Subcutaneous abdominal adipose tissue (tissue), 5 donors: ENCODE results near the gene KIZ.
A peak's percentile ranks its signal among the peaks of the same experiment; 100 is the strongest.

Experiments used
- H3K27ac ChIP-seq: one replicate; pipeline ENCODE4 v1.7.0; 2013; ENCODE audit warnings: low read depth, mild to moderate bottlenecking, inconsistent platforms, low read length, moderate library complexity
- H3K27me3 ChIP-seq, 5 donors: one replicate each; pipeline ENCODE4 v1.7.0; 2013; ENCODE audit warnings: low read length in 5 of 5, inconsistent platforms in 1 of 5; ENCODE audit not compliant: control insufficient read depth in 5 of 5, insufficient read depth in 4 of 5
- H3K36me3 ChIP-seq, 5 donors: one replicate each; pipeline ENCODE4 v1.7.0; 2013; ENCODE audit warnings: low read length in 5 of 5; ENCODE audit not compliant: control insufficient read depth in 5 of 5, insufficient read depth in 5 of 5
- H3K4me1 ChIP-seq, 5 donors: one replicate each; pipeline ENCODE4 v1.7.0; 2013; ENCODE audit warnings: low read length in 5 of 5, mild to moderate bottlenecking in 3 of 5, moderate library complexity in 1 of 5; ENCODE audit not compliant: control insufficient read depth in 5 of 5, insufficient read depth in 5 of 5
- H3K4me3 ChIP-seq, 5 donors: one replicate each; pipeline ENCODE4 v1.7.0; 2013; ENCODE audit warnings: low read length in 5 of 5, low read depth in 1 of 5
- H3K9ac ChIP-seq, 5 donors: one replicate each; pipeline ENCODE4 v1.7.0; 2013; ENCODE audit warnings: low read length in 5 of 5, mild to moderate bottlenecking in 4 of 5, moderate library complexity in 3 of 5
- H3K9me3 ChIP-seq, 5 donors: one replicate each; pipeline ENCODE4 v1.7.0; 2013; ENCODE audit warnings: low read length in 5 of 5; ENCODE audit not compliant: control insufficient read depth in 5 of 5
- donor health status: healthy.
- donor health status: healthy.
- donor health status: healthy.
- donor health status: healthy.
- donor health status: healthy.

The KIZ gene

DNA sequence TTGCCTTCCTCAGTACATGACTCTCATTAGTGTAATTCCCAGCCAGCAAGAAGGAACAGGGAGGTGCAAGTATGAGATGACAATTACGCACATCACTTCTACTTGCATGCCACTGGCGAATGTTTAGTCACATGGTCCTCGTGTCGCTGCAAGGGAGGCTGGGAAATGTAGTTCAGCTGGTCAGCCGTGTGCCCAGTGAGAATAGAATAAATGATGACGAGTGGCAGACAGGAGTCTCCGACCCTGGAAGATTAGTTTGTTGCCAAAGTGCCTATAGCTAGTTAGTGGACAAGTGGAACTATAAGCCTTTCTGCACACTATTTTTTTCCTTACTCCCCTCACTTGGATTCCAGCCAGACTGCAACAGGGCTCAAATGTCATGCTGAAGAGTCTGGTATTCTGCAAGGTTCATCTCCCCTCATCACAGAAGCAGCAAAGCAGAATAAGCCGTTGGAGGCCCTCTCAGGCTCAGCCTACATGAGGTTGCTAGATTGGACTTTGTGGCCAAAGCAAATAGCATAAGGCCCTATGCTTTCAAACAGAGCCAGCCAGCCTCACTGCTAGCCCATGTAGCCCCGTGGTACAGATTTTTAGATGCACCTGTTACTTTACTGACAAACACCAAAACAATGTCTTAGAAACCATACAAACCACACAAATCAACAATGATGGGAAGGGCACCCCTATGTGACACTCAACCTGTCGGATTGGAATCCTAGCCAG lies 29.4 kb upstream of the KIZ start:
- Histone ChIP-seq H3K27me3 (peaks cover 0 to 37% (median 27%) of the 10 kb centered on the region in 5 donors), H3K9me3 (no peaks in the 10 kb centered on the region), H3K27ac (no peak overlapping the region), H3K9ac (no peak overlapping the region), H3K4me3 (no peak overlapping the region), H3K4me1 (peaks cover 2 to 21% (median 18%) of the 10 kb centered on the region in 5 donors), H3K36me3 (no peaks in the 10 kb centered on the region)

- H3K9me3 ChIP-seq, result peaks cover 0 to 2% (median 0%) of the 10 kb centered on the region in 5 donors
- peak overlapping the region; percentile 56 to 74 (median 69) for H3K4me3 ChIP-seq
- peaks cover 7 to 43% (median 38%) of the 10 kb centered on the region in 5 donors for H3K4me1 ChIP-seq
- peaks cover 8 to 51% (median 46%) of the 10 kb centered on the region in 5 donors for H3K27me3 ChIP-seq
- no peaks in the 10 kb centered on the region for H3K36me3 ChIP-seq
- no peak overlapping the region for H3K27ac ChIP-seq
- H3K9ac ChIP-seq, result peak overlapping the region in 3 of 5 donors; percentile 51 to 58 (median 52)
Observed at GRCh38 chr20:21099751-21100577, 25.9 kb upstream of the KIZ start.

DNA sequence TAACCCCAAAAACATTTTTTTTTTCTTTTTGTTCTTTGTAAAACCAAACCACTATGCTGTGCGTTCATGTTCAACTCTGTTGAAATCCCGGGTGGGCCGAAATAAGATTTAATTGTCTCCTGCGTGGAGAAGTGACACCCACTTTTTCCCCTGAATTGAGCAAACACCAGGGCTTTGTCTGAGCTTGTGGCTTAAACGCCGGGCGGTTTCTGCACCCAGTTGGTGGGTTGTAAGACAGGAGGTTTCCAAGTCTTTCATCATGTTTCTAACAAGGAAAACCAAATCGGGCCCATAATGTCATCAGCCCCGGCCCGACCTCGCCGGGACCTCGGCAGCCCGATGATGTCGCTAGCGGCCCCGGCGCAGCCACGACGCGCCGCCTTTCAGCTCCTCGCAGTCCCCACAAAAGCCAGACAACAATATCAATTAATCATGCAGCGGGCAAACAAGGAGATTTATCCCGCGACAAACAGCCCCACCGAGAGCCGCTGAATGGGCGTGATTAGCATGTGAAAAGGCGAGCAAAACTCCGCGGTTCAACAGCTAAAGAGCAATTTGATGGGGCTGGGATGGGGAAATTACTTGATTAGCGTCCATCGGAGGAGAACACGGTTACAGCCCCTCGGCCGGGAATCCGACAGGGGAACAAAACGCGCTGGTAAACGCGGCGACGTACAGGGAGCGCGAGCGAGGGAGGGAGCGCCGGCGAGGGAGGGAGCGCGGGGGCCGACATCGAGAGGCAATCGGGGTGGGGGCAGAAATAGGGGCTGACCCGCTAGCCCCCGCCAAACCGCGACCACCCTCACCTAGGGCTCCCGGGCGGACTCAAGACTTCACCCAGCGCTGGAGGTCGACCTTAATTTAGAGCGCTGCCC lies 25.1 kb upstream of the KIZ start:
- peaks cover 9 to 58% (median 51%) of the 10 kb centered on the region in 5 donors for H3K27me3 ChIP-seq
- no peak overlapping the region for H3K27ac ChIP-seq
- H3K4me1 ChIP-seq, result peaks cover 7 to 49% (median 41%) of the 10 kb centered on the region in 5 donors
- H3K36me3 ChIP-seq, result no peaks in the 10 kb centered on the region
- peak overlapping the region; percentile 56 to 74 (median 69) for H3K4me3 ChIP-seq
- peaks cover 0 to 2% (median 0%) of the 10 kb centered on the region in 5 donors for H3K9me3 ChIP-seq
- peak overlapping the region in 4 of 5 donors; percentile 35 to 64 (median 55) for H3K9ac ChIP-seq

DNA sequence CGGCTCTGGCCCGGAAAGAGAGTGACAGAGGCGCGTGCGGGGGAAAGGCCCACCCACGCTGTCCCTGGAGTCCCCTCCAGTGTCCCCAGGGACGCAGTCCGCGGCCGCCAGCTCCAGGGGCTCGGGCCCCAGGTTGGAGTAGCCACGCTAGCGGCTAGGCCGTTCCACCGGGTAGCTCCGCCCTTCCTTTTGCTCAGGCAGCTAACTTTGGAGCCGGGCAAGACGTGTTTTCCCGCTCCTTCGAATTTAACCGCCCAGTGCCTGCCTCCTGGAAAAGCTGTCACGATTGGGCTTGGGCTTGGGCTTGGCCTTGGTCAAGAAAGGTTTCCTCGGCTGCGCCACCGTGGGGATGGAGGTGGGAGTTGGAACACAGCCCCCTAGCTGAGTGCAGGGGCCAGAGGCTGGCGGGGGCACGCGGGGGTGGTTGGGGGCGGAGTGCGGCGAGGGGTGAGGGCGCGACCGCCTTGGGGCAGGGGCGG lies 24.4 kb upstream of the KIZ start:
- Histone ChIP-seq H3K9ac (peak overlapping the region in 3 of 5 donors; percentile 52 to 64 (median 58)), H3K27ac (no peak overlapping the region), H3K36me3 (no peaks in the 10 kb centered on the region), H3K4me1 (peaks cover 7 to 53% (median 45%) of the 10 kb centered on the region in 5 donors), H3K9me3 (peaks cover 0 to 2% (median 0%) of the 10 kb centered on the region in 5 donors), H3K27me3 (peaks cover 14 to 62% (median 55%) of the 10 kb centered on the region in 5 donors), H3K4me3 (peak overlapping the region; percentile 53 to 74 (median 69))

DNA sequence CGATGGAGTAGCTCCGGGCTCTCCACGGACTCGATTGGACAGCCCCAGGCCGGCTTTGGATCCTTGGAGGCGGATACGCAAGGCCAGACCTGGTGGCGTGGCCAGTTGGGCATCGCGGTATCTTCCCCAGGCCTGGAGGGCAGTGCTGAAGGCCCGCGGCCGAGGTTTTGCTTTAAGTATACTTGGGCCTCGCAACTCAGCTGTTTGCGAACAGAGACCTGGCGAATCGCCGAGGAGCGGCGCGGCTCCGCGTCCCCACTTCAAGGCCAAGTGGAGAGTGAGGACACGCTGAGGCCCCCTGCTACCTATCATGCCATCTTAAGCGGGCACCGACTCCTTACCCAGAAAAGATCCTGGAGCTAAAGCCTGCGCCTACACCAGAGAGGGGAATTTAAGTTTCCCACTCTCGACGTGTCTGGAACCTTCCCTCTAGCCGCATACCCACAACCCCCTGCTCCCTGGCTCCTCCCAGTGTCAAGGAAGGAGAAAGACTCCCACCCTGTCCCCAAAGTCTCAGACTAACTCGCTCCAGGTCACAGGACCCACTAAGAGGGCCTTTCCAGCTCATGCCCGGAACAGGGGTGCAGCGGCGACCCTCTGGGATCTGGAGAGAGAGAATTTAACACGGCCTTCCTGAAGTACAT lies 23.8 kb upstream of the KIZ start:
- Histone ChIP-seq H3K4me1 (peaks cover 7 to 53% (median 45%) of the 10 kb centered on the region in 5 donors), H3K27ac (no peak overlapping the region), H3K9me3 (peaks cover 0 to 2% (median 0%) of the 10 kb centered on the region in 5 donors), H3K36me3 (no peaks in the 10 kb centered on the region), H3K27me3 (peaks cover 17 to 62% (median 56%) of the 10 kb centered on the region in 5 donors), H3K9ac (peak overlapping the region in 3 of 5 donors; percentile 9 to 30 (median 17)), H3K4me3 (peak overlapping the region; percentile 63 to 79 (median 69))

DNA sequence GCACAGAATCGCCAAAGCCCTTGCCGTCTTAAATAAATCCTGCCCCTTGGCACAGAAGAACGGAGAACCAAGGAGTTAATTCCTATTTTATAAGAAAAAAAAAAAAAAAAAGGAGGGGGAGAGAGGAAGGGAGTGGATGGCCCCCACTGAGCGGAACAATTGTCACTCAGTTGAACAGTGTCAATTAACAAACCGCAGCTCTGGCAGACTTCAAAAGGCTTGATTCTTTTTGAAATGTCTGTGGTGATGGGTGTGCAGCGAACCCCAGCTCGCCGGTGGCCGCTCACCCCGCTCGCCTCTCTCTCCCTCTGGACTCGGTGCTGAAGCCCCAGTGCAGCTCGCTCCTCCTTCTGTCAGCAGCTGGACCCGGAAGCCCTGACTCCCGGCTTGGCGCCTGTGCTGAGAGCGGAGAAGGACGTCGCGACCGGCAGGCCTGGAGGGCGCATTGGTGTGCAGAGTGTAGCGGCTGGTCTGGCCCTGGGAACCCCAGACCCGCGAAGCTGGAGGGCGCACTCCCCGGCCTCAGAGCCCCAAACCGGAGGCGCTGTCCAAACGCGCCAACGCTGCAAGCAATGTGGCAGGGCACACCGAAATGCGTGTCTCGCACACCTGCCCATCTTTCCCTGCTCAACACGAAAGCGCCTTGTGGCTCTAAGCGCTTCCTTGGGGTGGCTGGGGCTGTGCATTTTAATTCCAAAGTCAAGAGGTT lies 23.1 kb upstream of the KIZ start:
- Histone ChIP-seq H3K9me3 (peaks cover 0 to 2% (median 0%) of the 10 kb centered on the region in 5 donors), H3K36me3 (no peaks in the 10 kb centered on the region), H3K4me3 (peak overlapping the region; percentile 63 to 79 (median 69)), H3K9ac (peak overlapping the region in 2 of 5 donors; percentile 1 to 9), H3K27ac (no peak overlapping the region), H3K27me3 (peaks cover 17 to 66% (median 58%) of the 10 kb centered on the region in 5 donors), H3K4me1 (peaks cover 7 to 53% (median 45%) of the 10 kb centered on the region in 5 donors)

DNA sequence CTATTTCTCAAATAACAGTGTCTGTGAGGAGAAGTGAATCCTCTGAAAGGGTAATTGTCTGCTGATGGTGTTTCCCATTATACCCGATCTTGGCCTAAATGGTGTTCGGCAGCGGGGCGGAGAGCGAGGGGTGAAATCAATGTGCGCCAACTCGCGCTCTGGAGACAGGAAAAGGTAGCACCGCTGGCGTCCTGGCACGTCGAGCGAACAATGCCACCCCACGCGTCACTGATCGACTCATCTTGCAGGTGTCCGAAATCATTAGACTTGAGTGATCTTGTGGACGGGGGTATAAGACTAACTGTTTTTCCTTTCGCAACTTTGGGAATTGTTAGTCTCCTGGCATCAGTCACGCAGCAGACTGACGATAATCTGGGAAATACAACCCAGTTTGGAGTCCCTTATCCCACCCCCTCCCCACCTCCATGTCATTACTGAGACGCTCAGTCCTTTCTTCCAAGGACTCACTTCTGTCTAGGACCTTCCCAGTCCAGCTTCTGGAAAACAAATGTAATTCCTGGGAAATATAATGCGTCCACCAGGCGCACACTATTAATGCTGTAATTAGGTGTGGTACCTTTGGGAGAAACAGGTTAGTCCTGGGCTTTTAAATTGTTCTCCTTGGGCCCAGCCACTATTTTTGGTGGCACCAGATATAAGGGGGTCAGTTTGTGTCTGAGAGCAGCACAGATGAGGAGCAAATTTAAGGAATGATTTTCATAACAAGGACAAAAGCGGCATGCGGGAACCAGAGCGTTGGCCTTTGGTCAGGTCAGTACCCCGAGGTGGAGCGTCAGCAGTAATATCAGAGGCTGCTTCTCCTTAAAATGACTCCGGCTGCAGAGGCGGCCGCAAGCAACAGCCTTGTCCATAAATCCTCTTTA lies 22.1 kb upstream of the KIZ start:
- Histone ChIP-seq H3K4me1 (peaks cover 7 to 53% (median 45%) of the 10 kb centered on the region in 5 donors), H3K9me3 (peaks cover 0 to 2% (median 0%) of the 10 kb centered on the region in 5 donors), H3K36me3 (no peaks in the 10 kb centered on the region), H3K9ac (no peak overlapping the region), H3K4me3 (peak overlapping the region in 1 of 5 donors; percentile 69), H3K27ac (no peak overlapping the region), H3K27me3 (peaks cover 17 to 67% (median 56%) of the 10 kb centered on the region in 5 donors)

DNA sequence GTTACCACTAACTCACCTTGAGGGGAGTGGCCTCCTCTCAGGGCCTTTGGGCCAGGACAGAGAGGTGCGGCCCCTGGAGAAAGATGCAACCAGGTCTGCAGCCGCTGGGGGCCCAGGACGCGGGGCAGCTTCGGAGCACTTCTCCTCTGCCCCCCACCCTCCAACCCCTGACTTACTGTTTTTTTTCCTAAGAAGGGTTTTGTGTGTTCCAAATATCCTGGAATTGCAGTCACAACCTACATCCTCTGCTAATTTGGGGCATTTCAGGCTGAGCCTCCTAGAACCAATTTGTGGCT lies 21.5 kb upstream of the KIZ start:
- Histone ChIP-seq H3K4me1 (peaks cover 7 to 51% (median 45%) of the 10 kb centered on the region in 5 donors), H3K9ac (no peak overlapping the region), H3K27me3 (peaks cover 17 to 69% (median 51%) of the 10 kb centered on the region in 5 donors), H3K9me3 (peaks cover 0 to 2% (median 0%) of the 10 kb centered on the region in 5 donors), H3K36me3 (no peaks in the 10 kb centered on the region), H3K4me3 (no peak overlapping the region), H3K27ac (no peak overlapping the region)
